KOPT-K1 (cell line): Measurements from ENCODE around the gene RPS6KA5.

ENCODE experiments used
- H3K27ac ChIP-seq: fragments of 200-600 bp; sonication (generic); 2 replicates; pipeline ENCODE4 v1.5.1; 2016; ENCODE audit warnings: antibody characterized with exemption, mild to moderate bottlenecking, low read depth, low read length; ENCODE audit not compliant: poor library complexity, severe bottlenecking
- H3K36me3 ChIP-seq: fragments of 200-600 bp; sonication (generic); 2 replicates; pipeline ENCODE4 v1.5.1; 2017; ENCODE audit warnings: antibody characterized with exemption, mild to moderate bottlenecking, low read length, moderate library complexity; ENCODE audit not compliant: insufficient read depth
- H3K9me3 ChIP-seq: fragments of 200-600 bp; sonication (generic); 2 replicates; pipeline ENCODE4 v1.5.1; 2017; ENCODE audit warnings: antibody characterized with exemption, low read length, mild to moderate bottlenecking; ENCODE audit not compliant: insufficient read depth, poor library complexity, severe bottlenecking

The RPS6KA5 gene

GRCh38 chr14:91082282-91082681, 21.8 kb upstream of the RPS6KA5 start:
- Histone ChIP-seq H3K9me3 (no peaks in the 10 kb centered on the region), H3K36me3 (no peaks in the 10 kb centered on the region)

GRCh38 chr14:91080071-91080470, 19.6 kb upstream of the RPS6KA5 start:
- H3K27ac ChIP-seq = no peak overlapping the region
- H3K36me3 ChIP-seq = no peaks in the 10 kb centered on the region
- H3K9me3 ChIP-seq = no peaks in the 10 kb centered on the region

More at GRCh38 chr14:91082282-91082681, 21.8 kb upstream of the RPS6KA5 start:
- no peak overlapping the region for H3K27ac ChIP-seq

GRCh38 chr14:91078095-91078737, 17.8 kb upstream of the RPS6KA5 start:
- Histone ChIP-seq H3K27ac (no peak overlapping the region), H3K36me3 (no peaks in the 10 kb centered on the region), H3K9me3 (no peaks in the 10 kb centered on the region)

- Histone ChIP-seq H3K36me3 (no peaks in the 10 kb centered on the region), H3K9me3 (no peaks in the 10 kb centered on the region), H3K27ac (no peak overlapping the region)
Measured at GRCh38 chr14:91075553-91075952, 15.1 kb upstream of the RPS6KA5 start.

GRCh38 chr14:91070572-91070971, 10.1 kb upstream of the RPS6KA5 start:
- Histone ChIP-seq H3K27ac (no peak overlapping the region), H3K36me3 (no peaks in the 10 kb centered on the region), H3K9me3 (no peaks in the 10 kb centered on the region)

- Histone ChIP-seq H3K36me3 (no peaks in the 10 kb centered on the region), H3K27ac (no peak overlapping the region), H3K9me3 (no peaks in the 10 kb centered on the region)
Measured at GRCh38 chr14:91068642-91069041, 8.2 kb upstream of the RPS6KA5 start.

GRCh38 chr14:91067186-91067585, 6.7 kb upstream of the RPS6KA5 start:
- Histone ChIP-seq H3K9me3 (no peaks in the 10 kb centered on the region), H3K27ac (no peak overlapping the region), H3K36me3 (no peaks in the 10 kb centered on the region)

GRCh38 chr14:91065266-91065665, 4.8 kb upstream of the RPS6KA5 start:
- H3K9me3 ChIP-seq = no peaks in the 10 kb centered on the region
- no peaks in the 10 kb centered on the region for H3K36me3 ChIP-seq
- no peak overlapping the region for H3K27ac ChIP-seq

GRCh38 chr14:91063119-91063518, 2.7 kb upstream of the RPS6KA5 start:
- no peaks in the 10 kb centered on the region for H3K9me3 ChIP-seq
- H3K27ac ChIP-seq = peak overlapping the region; percentile 62
- H3K36me3 ChIP-seq = no peaks in the 10 kb centered on the region

GRCh38 chr14:91062600-91062999, 2.2 kb upstream of the RPS6KA5 start:
- Histone ChIP-seq H3K9me3 (no peaks in the 10 kb centered on the region), H3K36me3 (no peaks in the 10 kb centered on the region), H3K27ac (peak overlapping the region; percentile 62)

- peak overlapping the region; percentile 44 for H3K27ac ChIP-seq
- H3K36me3 ChIP-seq = no peaks in the 10 kb centered on the region
Measured at GRCh38 chr14:91061056-91061887, 831 bp upstream of the RPS6KA5 start.

GRCh38 chr14:91059576-91060350, 678 bp downstream of the RPS6KA5 start:
- Histone ChIP-seq H3K9me3 (no peaks in the 10 kb centered on the region), H3K27ac (peak overlapping the region; percentile 80), H3K36me3 (no peaks in the 10 kb centered on the region)

More at GRCh38 chr14:91061056-91061887, 831 bp upstream of the RPS6KA5 start:
- H3K9me3 ChIP-seq = no peaks in the 10 kb centered on the region

- H3K9me3 ChIP-seq = no peaks in the 10 kb centered on the region
- no peak overlapping the region for H3K27ac ChIP-seq
- H3K36me3 ChIP-seq = no peaks in the 10 kb centered on the region
Measured at GRCh38 chr14:91058042-91058581, 2.3 kb downstream of the RPS6KA5 start.

GRCh38 chr14:91056361-91056760, 4.1 kb downstream of the RPS6KA5 start:
- Histone ChIP-seq H3K36me3 (no peaks in the 10 kb centered on the region), H3K9me3 (no peaks in the 10 kb centered on the region)

GRCh38 chr14:91055016-91055415, 5.4 kb downstream of the RPS6KA5 start:
- H3K27ac ChIP-seq = no peak overlapping the region
- no peaks in the 10 kb centered on the region for H3K9me3 ChIP-seq
- no peaks in the 10 kb centered on the region for H3K36me3 ChIP-seq

More at GRCh38 chr14:91056361-91056760, 4.1 kb downstream of the RPS6KA5 start:
- no peak overlapping the region for H3K27ac ChIP-seq
